Neuronal stem cell (in vitro differentiated cells): ENCODE measurements around the gene PEX5L.

ENCODE experiments used
- DNase-seq: peaks from one replicate; pipeline ENCODE4 v3.0.0-alpha.2; 2013; ENCODE audit warnings: low spot score
- H2AFZ ChIP-seq: one replicate; pipeline ENCODE4 v1.6.1; 2013; ENCODE audit warnings: mild to moderate bottlenecking, low read length, inconsistent platforms
- H2AK5ac ChIP-seq: 2 replicates; pipeline ENCODE4 v1.6.1; 2013; ENCODE audit warnings: low read depth, mild to moderate bottlenecking, inconsistent platforms, low read length, moderate library complexity, mixed read lengths
- H2BK120ac ChIP-seq: 2 replicates; pipeline ENCODE4 v1.6.1; 2013; ENCODE audit warnings: low read depth, mild to moderate bottlenecking, inconsistent platforms, low read length, moderate library complexity, mixed read lengths
- H2BK12ac ChIP-seq: one replicate; pipeline ENCODE4 v1.6.1; 2013; ENCODE audit warnings: low read length, inconsistent platforms
- H2BK15ac ChIP-seq: 2 replicates; pipeline ENCODE4 v1.6.1; 2013; ENCODE audit warnings: mild to moderate bottlenecking, low read length, inconsistent platforms, mixed read lengths
- H2BK5ac ChIP-seq: one replicate; pipeline ENCODE4 v1.6.1; 2013; ENCODE audit warnings: inconsistent platforms, mild to moderate bottlenecking, low read length, moderate library complexity
- H3K14ac ChIP-seq: one replicate; pipeline ENCODE4 v1.6.1; 2013; ENCODE audit warnings: low read length, inconsistent platforms
- H3K18ac ChIP-seq: 2 replicates; pipeline ENCODE4 v1.6.1; 2013; ENCODE audit warnings: low read length, inconsistent platforms
- H3K23ac ChIP-seq: 2 replicates; pipeline ENCODE4 v1.6.1; 2013; ENCODE audit warnings: low read depth, mild to moderate bottlenecking, mixed read lengths, low read length, inconsistent platforms; ENCODE audit not compliant: poor library complexity
- H3K27ac ChIP-seq: replicated peaks from 3 replicates; pipeline ENCODE4 v1.5.1; 2013; ENCODE audit warnings: low read length, inconsistent platforms
- H3K27me3 ChIP-seq, 3 experiments: 2 replicates each; pipeline ENCODE4 v1.6.1; 2013; ENCODE audit warnings: low read length in 3 of 3, mild to moderate bottlenecking in 2 of 3, inconsistent platforms in 1 of 3, low read depth in 1 of 3, mixed read lengths in 1 of 3, moderate library complexity in 1 of 3; ENCODE audit not compliant: control insufficient read depth in 3 of 3, insufficient read depth in 3 of 3
- H3K36me3 ChIP-seq, 2 donors: replicated peaks in 1 of 2; 2 replicates each; pipeline ENCODE4 v1.6.1; 2013; ENCODE audit warnings: low read length in 2 of 2; ENCODE audit not compliant: control insufficient read depth in 2 of 2, insufficient read depth in 2 of 2
- H3K4ac ChIP-seq: 2 replicates; pipeline ENCODE4 v1.6.1; 2013; ENCODE audit warnings: inconsistent platforms, mild to moderate bottlenecking, low read length, moderate library complexity
- H3K4me1 ChIP-seq, 2 donors: 1 replicate in 1 of 2; 2 replicates in 1 of 2; pipeline ENCODE4 v1.6.1; 2013; ENCODE audit warnings: low read length in 2 of 2, low read depth in 1 of 2; ENCODE audit not compliant: control insufficient read depth in 2 of 2, insufficient read depth in 1 of 2
- H3K4me2 ChIP-seq: one replicate; pipeline ENCODE4 v1.6.1; 2013; ENCODE audit warnings: mild to moderate bottlenecking, low read length, inconsistent platforms; ENCODE audit not compliant: insufficient read depth, poor library complexity, severe bottlenecking
- H3K4me3 ChIP-seq, 2 donors: 2 replicates each; pipeline ENCODE4 v1.5.1; 2013; ENCODE audit warnings: low read length in 2 of 2, mild to moderate bottlenecking in 2 of 2, inconsistent platforms in 1 of 2, moderate library complexity in 1 of 2
- H3K79me1 ChIP-seq: one replicate; pipeline ENCODE4 v1.6.1; 2013; ENCODE audit warnings: low read depth, mild to moderate bottlenecking, inconsistent platforms, low read length, moderate library complexity
- H3K9ac ChIP-seq: one replicate; pipeline ENCODE4 v1.6.1; 2013; ENCODE audit warnings: mild to moderate bottlenecking, low read depth, low read length, inconsistent platforms; ENCODE audit not compliant: poor library complexity
- H3K9me3 ChIP-seq, 2 donors: replicated peaks in 1 of 2; 2 replicates each; pipeline versions ENCODE3 to v1.6.1; 2013; ENCODE audit warnings: low read length in 2 of 2, mild to moderate bottlenecking in 2 of 2, inconsistent platforms in 1 of 2, low read depth in 1 of 2, mixed read lengths in 1 of 2, moderate library complexity in 1 of 2; ENCODE audit not compliant: control insufficient read depth in 2 of 2, insufficient read depth in 1 of 2
- H4K8ac ChIP-seq: one replicate; pipeline ENCODE4 v1.6.1; 2013; ENCODE audit warnings: low read depth, mild to moderate bottlenecking, inconsistent platforms, low read length, moderate library complexity
- H4K91ac ChIP-seq: one replicate; pipeline ENCODE4 v1.6.1; 2013; ENCODE audit warnings: low read length, low read depth, mild to moderate bottlenecking, inconsistent platforms; ENCODE audit not compliant: poor library complexity
- WGBS, 2 donors: extraction: QIAGEN DNeasy Blood & Tissue Kit; methylation state at CpG; one replicate each; pipeline ENCODE4 v1.1.7; 2013; ENCODE audit warnings: missing lambda C conversion rate in 2 of 2, mixed read lengths in 1 of 2; ENCODE audit not compliant: insufficient read length in 2 of 2, insufficient replicate concordance in 1 of 2; ENCODE audit errors: extremely low coverage in 2 of 2; 5-methylcytosine and 5-hydroxymethylcytosine counted together

Gene PEX5L

DNA sequence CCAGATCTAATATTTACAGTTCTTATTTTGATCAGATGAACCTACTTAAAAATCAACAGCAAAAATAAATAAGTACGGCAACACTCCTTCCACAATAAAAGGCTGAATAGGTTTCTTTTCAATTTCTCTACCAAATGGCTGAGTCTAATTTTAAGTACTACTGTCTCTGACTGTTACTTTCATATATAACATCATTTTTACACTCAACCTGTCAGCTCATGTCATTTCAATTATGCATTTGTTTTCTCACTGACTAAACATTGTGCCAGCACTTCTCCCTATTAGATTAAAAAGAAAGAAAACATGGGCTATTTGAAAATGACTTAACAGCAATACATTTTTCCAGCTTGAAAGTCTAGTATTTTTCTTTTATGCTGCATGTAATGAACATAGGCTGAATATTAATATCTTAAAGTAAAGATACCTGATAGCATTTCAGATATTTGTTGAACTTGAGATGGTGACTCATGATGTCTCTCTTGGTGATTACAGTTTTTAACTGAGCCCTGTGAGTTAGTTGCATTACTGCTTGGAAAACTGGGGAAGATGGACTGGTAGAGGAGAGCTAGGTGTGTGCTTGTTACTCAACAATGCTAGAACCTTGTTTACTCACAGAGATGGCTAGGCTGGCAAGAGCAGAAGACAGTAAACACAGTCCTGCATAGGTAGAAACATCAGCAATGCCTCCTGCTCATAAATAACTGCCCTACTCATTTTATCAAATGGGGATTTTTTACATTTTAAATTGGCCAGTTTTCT lies 73.9 kb downstream of the PEX5L start:
- H3K9me3 ChIP-seq, result no peaks in the 10 kb centered on the region
- no peak overlapping the region for H2BK15ac ChIP-seq
- H2AFZ ChIP-seq, result no peak overlapping the region
- H3K4ac ChIP-seq, result no peak overlapping the region
- no peak overlapping the region for H3K18ac ChIP-seq
- no peak overlapping the region for H3K14ac ChIP-seq
- DNase-seq, result no peak
- no peaks in the 10 kb centered on the region for H3K4me1 ChIP-seq
- WGBS, 2 donors, result no CpG with 5 or more reads among the region's 1 CpG
- H3K4me2 ChIP-seq, result no peak overlapping the region
- H3K4me3 ChIP-seq, result no peak overlapping the region
- no peak overlapping the region for H3K9ac ChIP-seq
- H2BK5ac ChIP-seq, result no peak overlapping the region
- H3K27ac ChIP-seq, result no peak overlapping the region
- no peak overlapping the region for H4K91ac ChIP-seq
- no peak overlapping the region for H2BK120ac ChIP-seq
- H3K36me3 ChIP-seq, result no peaks in the 10 kb centered on the region
- H4K8ac ChIP-seq, result no peak overlapping the region
- H2AK5ac ChIP-seq, result no peak overlapping the region
- H3K27me3 ChIP-seq, result no peaks in the 10 kb centered on the region
- H3K23ac ChIP-seq, result no peak overlapping the region
- H3K79me1 ChIP-seq, result no peaks in the 10 kb centered on the region
- H2BK12ac ChIP-seq, result no peak overlapping the region

DNA sequence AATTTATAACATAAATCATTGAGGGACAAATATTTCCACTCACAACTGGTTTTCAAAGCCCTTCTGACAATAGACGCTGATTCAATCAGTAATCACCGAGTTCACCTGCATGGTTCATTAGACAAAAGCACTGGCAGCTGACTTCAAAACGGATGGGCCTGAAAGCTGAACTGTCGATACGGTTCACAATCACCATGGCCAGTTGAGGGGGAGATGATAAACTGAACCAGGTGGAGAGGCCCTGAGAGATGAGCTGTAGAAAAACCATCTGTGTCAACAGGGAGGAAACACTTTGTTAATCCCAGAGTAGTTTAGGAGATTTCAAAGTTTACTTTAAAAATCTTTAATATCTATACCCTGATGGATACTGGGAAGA lies 75.0 kb downstream of the PEX5L start:
- H2BK12ac ChIP-seq, result no peak overlapping the region
- DNase-seq, result no peak
- no peaks in the 10 kb centered on the region for H3K9me3 ChIP-seq
- H2AFZ ChIP-seq, result no peak overlapping the region
- no peak overlapping the region for H3K14ac ChIP-seq
- no peak overlapping the region for H2BK5ac ChIP-seq
- H3K4me1 ChIP-seq, result no peaks in the 10 kb centered on the region
- no peak overlapping the region for H4K91ac ChIP-seq
- H3K27ac ChIP-seq, result no peak overlapping the region
- H3K79me1 ChIP-seq, result no peaks in the 10 kb centered on the region
- H3K23ac ChIP-seq, result no peak overlapping the region
- H3K4ac ChIP-seq, result no peak overlapping the region
- no peak overlapping the region for H2BK120ac ChIP-seq
- no peak overlapping the region for H4K8ac ChIP-seq
- H3K9ac ChIP-seq, result no peak overlapping the region
- no peak overlapping the region for H3K4me2 ChIP-seq
- no peak overlapping the region for H2BK15ac ChIP-seq
- H3K27me3 ChIP-seq, result no peaks in the 10 kb centered on the region
- WGBS, 2 donors, result no CpG with 5 or more reads among the region's 5 CpGs
- no peak overlapping the region for H3K18ac ChIP-seq
- H3K4me3 ChIP-seq, result no peak overlapping the region
- no peak overlapping the region for H2AK5ac ChIP-seq
- H3K36me3 ChIP-seq, result no peaks in the 10 kb centered on the region

DNA sequence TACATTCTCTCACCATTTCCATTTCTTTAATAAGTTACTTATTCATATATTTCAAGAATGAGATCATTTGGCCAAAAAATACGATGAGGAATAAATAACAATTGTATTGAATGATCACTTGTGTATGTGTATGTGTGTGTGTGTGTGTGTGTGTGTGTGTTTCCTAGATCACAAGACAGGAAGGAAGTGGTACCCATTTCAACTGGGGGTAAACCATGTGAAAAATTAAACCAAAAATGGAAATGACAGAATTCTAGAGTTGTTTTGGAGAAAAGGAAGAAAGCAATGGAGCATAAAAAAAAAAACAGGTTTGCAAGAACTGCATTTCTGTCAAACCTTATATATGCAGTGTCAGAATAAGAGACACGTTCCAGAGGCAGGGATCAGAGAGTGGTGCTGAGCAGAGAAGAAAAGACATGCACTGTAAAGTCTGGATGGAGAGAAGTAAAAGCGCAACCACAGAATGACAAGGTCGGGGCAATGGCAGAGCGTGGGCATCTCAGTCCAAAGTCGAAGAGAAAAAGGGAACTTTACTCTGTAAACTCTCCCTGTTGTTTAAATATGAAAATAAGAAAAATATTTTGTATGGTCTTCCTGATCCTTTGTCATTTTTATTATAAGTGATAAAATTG lies 75.5 kb downstream of the PEX5L start:
- no peak overlapping the region for H3K14ac ChIP-seq
- no peak overlapping the region for H3K27ac ChIP-seq
- H3K4me2 ChIP-seq, result no peak overlapping the region
- H2BK5ac ChIP-seq, result no peak overlapping the region
- H3K4me3 ChIP-seq, result no peak overlapping the region
- no peak overlapping the region for H2BK12ac ChIP-seq
- no peak overlapping the region for H2BK120ac ChIP-seq
- H3K9ac ChIP-seq, result no peak overlapping the region
- no peak overlapping the region for H3K23ac ChIP-seq
- no peaks in the 10 kb centered on the region for H3K27me3 ChIP-seq
- no peaks in the 10 kb centered on the region for H3K79me1 ChIP-seq
- H3K4ac ChIP-seq, result no peak overlapping the region
- H3K18ac ChIP-seq, result no peak overlapping the region
- no peaks in the 10 kb centered on the region for H3K4me1 ChIP-seq
- no peaks in the 10 kb centered on the region for H3K9me3 ChIP-seq
- H2BK15ac ChIP-seq, result no peak overlapping the region
- DNase-seq, result no peak
- no peaks in the 10 kb centered on the region for H3K36me3 ChIP-seq
- H2AK5ac ChIP-seq, result no peak overlapping the region
- WGBS, 2 donors, result no CpG with 5 or more reads among the region's 6 CpGs
- H4K8ac ChIP-seq, result no peak overlapping the region
- no peak overlapping the region for H2AFZ ChIP-seq
- H4K91ac ChIP-seq, result no peak overlapping the region

DNA sequence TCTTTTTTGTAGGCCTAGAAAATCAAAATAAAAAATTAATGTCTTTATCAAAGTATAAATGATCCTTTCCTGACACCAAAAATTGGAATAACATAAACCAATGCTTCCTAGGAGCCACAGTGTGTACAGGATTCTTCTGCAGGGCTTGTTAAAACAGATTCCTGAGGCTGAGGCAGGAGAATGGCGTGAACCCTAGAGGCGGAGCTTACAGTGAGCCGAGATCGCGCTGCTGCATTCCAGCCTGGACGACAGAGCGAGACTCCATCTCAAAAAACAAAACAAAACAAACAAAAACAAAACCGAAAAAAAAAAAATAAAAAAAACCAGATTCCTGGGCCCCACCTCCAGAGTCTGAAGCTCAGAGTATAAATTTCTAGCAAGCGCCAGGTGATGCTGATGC lies 78.0 kb downstream of the PEX5L start:
- Histone ChIP-seq H4K8ac (no peak overlapping the region), H2BK15ac (no peak overlapping the region), H3K9me3 (no peaks in the 10 kb centered on the region), H2AK5ac (no peak overlapping the region), H3K36me3 (no peaks in the 10 kb centered on the region), H2AFZ (no peak overlapping the region), H3K4me1 (no peaks in the 10 kb centered on the region), H3K4me2 (no peak overlapping the region), H3K9ac (no peak overlapping the region), H3K23ac (no peak overlapping the region), H4K91ac (no peak overlapping the region), H2BK5ac (no peak overlapping the region), H2BK120ac (no peak overlapping the region), H2BK12ac (no peak overlapping the region), H3K18ac (no peak overlapping the region), H3K4ac (no peak overlapping the region), H3K27ac (no peak overlapping the region), H3K79me1 (no peaks in the 10 kb centered on the region), H3K14ac (no peak overlapping the region), H3K27me3 (no peaks in the 10 kb centered on the region), H3K4me3 (no peak overlapping the region)
- DNase-seq, result no peak
- no CpG with 5 or more reads among the region's 9 CpGs for WGBS, 2 donors
